Superior temporal gyrus (tissue), 1 donor: ENCODE data around the gene TMEM255A.
"Not testable (repeated sequence)": the region's sequence is repeated elsewhere in the genome, so short reads cannot be mapped to it uniquely, and the experiment has no call there.

Source experiments
- DNase-seq: peaks from one replicate; pipeline ENCODE4 v3.0.0-alpha.2; 2016; ENCODE audit errors: extremely low spot score

The TMEM255A gene

GRCh38 chrX:120310861-120311726 is at the start of gene TMEM255A:
TSS of gene TMEM255A (minus strand) at chrX:120311461. CDS start at chrX:120311309, 152 bp downstream.
- peak; percentile 13 for DNase-seq

DNA sequence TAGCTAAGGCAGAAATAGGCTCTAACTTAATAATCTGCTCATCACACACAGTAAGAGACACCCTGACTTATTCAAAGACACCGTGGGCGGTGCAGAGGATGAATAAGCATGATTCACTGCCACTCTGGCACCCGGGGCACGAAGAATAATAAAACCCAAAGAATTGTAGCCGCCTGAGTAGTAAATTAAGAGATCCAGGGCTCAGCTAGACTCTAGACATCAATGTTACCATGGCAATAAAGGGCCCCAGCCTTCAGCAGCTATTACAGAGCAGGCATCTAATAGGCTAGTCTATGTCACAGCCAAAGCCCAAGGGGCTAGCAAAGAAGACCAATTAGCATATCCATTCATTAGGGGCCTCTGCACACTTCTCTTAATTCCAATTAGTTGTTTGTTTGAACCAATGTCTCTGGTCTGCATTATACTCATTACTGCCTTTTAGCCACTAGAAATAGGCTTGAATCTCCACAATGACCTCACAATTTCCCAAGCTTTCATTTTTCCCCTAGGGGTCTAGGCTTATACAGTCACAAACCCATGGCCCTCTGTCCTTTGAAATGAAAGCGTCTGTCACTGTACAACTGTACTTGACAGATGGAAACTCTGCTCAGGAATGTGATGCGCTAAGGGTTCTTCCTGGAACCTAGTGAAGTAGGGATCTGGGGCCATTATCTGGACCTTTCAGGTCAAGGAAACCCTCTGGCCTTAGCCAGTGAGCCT is 47.6 kb upstream of the TMEM255A start:
- DNase-seq, result no peak

- DNase-seq, result no peak
Measured at GRCh38 chrX:120357186-120357585, 45.9 kb upstream of the TMEM255A start.

GRCh38 chrX:120356084-120356483 is 44.8 kb upstream of the TMEM255A start:
- no peak for DNase-seq

GRCh38 chrX:120350450-120351138 is 39.3 kb upstream of the TMEM255A start:
- DNase-seq, result no peak

DNA sequence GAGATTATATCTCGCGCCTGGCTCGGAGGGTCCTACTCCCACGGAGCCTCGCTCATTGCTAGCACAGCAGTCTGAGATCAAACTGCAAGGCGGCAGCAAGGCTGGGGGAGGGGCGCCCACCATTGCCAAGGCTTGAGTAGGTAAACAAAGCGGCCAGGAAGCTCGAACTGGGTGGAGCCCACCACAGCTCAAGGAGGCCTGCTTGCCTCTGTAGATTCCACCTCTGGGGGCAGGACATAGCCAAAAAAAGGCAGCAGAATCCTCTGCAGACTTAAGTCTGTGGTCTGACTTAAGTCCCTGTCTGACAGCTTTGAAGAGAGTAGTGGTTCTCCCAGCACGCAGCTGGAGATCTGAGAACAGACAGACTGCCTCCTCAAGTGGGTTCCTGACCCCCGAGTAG is 33.3 kb upstream of the TMEM255A start:
- DNase-seq, result not testable (repeated sequence)

DNA sequence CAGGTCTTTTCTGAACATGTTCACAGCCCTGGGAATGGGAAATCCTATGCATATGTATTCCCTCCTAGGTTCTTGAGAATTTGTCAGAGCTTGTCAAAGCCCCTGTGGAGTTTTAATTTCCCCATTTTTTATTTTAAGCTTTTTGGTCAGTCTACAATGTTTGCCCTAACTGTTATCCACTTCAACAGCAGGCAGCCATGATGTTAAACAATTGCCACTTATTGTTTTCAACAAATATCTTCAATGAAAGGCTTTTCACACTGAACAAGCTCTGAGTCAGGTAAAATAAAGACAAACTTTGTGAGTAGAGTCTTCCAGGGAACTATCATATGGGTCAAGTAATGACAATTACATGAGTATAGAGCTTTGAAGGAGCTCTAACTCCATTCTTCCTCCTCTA is 25.6 kb upstream of the TMEM255A start:
- no peak for DNase-seq

- no peak for DNase-seq
Measured at GRCh38 chrX:120335289-120335688, 24.0 kb upstream of the TMEM255A start.

- no peak for DNase-seq
Measured at GRCh38 chrX:120334603-120335002, 23.3 kb upstream of the TMEM255A start.

GRCh38 chrX:120334151-120334550 is 22.9 kb upstream of the TMEM255A start:
- DNase-seq, result no peak

DNA sequence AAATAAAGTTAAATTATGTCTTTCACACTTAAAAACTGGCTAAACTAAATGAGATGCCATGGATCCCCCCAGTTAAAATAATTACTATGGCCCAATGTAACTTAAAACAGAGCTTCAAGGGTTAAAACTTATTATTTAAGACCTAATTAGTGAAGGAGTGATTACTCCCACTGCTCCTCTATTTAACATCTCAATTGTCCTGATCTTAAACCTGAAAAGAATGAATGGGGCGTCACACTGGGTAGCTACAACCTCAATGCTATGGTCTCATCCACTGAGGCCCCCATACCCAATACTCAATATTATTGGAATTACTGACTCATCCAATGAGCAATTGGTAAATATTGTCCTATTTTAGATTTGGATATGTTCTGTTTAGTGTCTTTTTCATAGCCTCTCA is 21.1 kb upstream of the TMEM255A start:
- no peak for DNase-seq

GRCh38 chrX:120331116-120331515 is 19.9 kb upstream of the TMEM255A start:
- no peak for DNase-seq

- DNase-seq, result no peak
Measured at GRCh38 chrX:120321520-120322281, 10.4 kb upstream of the TMEM255A start.

- DNase-seq, result no peak
Measured at GRCh38 chrX:120318411-120318810, 7.2 kb upstream of the TMEM255A start.

GRCh38 chrX:120316587-120317283 is 5.5 kb upstream of the TMEM255A start:
- no peak for DNase-seq

- no peak for DNase-seq
Measured at GRCh38 chrX:120315776-120316175, 4.5 kb upstream of the TMEM255A start.

GRCh38 chrX:120311727-120312063 is 434 bp upstream of the TMEM255A start:
- DNase-seq, result no peak

GRCh38 chrX:120309873-120310705 is 1.2 kb downstream of the TMEM255A start:
- DNase-seq, result no peak

- DNase-seq, result peak; percentile 22
Measured at GRCh38 chrX:120308959-120309872, 2.0 kb downstream of the TMEM255A start.
